KMS-11 (cell line): ENCODE results near the gene BCL2L15.

Experiments used
- H2AFZ ChIP-seq: fragments of 200-600 bp; sonication (generic); 2 replicates; pipeline ENCODE4 v1.6.1; 2016; ENCODE audit warnings: antibody characterized with exemption, mixed run types, low read depth
- H3K27ac ChIP-seq: fragments of 200-600 bp; sonication (generic); 2 replicates; pipeline ENCODE4 v1.6.1; 2016; ENCODE audit warnings: mild to moderate bottlenecking, mixed run types
- H3K27me3 ChIP-seq: fragments of 200-600 bp; sonication (generic); 2 replicates; pipeline ENCODE4 v1.6.1; 2017; ENCODE audit warnings: mild to moderate bottlenecking, low read depth, mixed run types, moderate library complexity; ENCODE audit not compliant: insufficient read depth
- H3K36me3 ChIP-seq: fragments of 200-600 bp; sonication (generic); 2 replicates; pipeline ENCODE4 v1.6.1; 2017; ENCODE audit warnings: mild to moderate bottlenecking, mixed run types; ENCODE audit not compliant: insufficient read depth
- H3K4me1 ChIP-seq: fragments of 200-600 bp; sonication (generic); 2 replicates; pipeline ENCODE4 v1.6.1; 2016; ENCODE audit warnings: mild to moderate bottlenecking, low read depth, mixed run types; ENCODE audit not compliant: poor library complexity, severe bottlenecking
- H3K4me2 ChIP-seq: fragments of 200-600 bp; sonication (generic); 2 replicates; pipeline ENCODE4 v1.7.0; 2016; ENCODE audit warnings: mild to moderate bottlenecking, mixed run types
- H3K4me3 ChIP-seq: fragments of 200-600 bp; sonication (generic); IDR thresholded peaks from 2 replicates; pipeline ENCODE4 v1.6.1; 2017; ENCODE audit warnings: low read depth, low read length, mixed read lengths; ENCODE audit not compliant: insufficient read depth
- H3K79me2 ChIP-seq: fragments of 200-600 bp; sonication (generic); 2 replicates; pipeline ENCODE4 v1.6.1; 2016; ENCODE audit warnings: low read depth, mixed run types; ENCODE audit not compliant: insufficient read depth
- H3K9ac ChIP-seq: fragments of 200-600 bp; sonication (generic); 2 replicates; pipeline ENCODE4 v1.6.1; 2016; ENCODE audit warnings: mild to moderate bottlenecking, mixed run types
- H4K20me1 ChIP-seq: fragments of 200-600 bp; sonication (generic); 2 replicates; pipeline ENCODE4 v1.6.1; 2016; ENCODE audit warnings: mild to moderate bottlenecking, mixed run types; ENCODE audit not compliant: insufficient read depth
- TF ChIP-seq, protein P1 (sequence below): fragments of 200-600 bp; sonication (generic); conservative IDR thresholded peaks from 2 replicates; pipeline ENCODE4 v1.6.1; 2017; ENCODE audit warnings: low read depth, mild to moderate bottlenecking, antibody characterized with exemption, low read length, moderate library complexity, mixed read lengths

The BCL2L15 gene

DNA sequence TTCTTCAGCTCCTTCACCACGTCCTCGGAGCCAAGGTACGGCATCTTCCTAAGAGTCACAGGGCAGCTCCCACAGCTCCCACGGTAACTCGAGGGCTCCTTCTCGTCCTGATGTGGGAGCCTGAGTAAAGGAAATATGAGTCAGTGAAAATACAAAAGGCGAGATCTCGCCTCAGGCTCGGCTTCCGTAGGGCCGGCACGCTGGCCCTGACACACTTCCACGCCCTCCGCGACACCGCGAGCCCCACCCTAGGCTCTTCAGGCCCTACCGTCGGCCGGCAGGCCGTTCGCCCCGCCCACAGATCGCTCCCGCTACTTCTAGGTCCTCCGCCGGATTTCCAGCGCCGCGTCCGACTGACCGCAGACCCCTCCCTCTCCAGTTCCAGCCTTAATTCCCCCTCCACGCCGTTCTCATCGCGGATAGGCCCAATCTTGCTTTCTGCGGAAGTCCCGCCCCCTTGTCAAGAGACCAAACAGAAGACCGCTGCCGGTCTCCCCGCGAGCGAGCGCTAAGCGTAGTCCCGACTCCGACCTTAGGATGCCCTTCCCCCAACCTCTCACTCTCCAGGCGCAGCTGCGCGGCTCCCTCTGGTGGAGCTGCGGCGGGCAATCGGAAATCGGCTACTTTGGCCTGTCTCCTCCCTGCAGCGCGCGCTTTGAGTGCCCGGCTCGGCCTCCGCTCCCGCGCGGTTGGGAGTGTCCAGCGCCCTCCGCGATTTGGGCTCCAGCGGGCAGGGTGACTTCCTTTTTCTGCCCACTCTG is 17.5 kb upstream of the BCL2L15 start, which contains the start of the genes AP4B1 and DCLRE1B:
Gene AP4B1, minus strand, starts transcription at position 126 of the 761 bp plus-strand sequence. Its CDS starts 82 bp downstream, at position 44.
Gene DCLRE1B, plus strand, starts transcription at position 653 of the 761 bp plus-strand sequence. CDS start 261 bp downstream, outside the sequence.
- Histone ChIP-seq H3K79me2 (peaks cover 22% of the 10 kb centered on the region), H3K36me3 (no peaks in the 10 kb centered on the region), H4K20me1 (no peaks in the 10 kb centered on the region), H3K27me3 (no peaks in the 10 kb centered on the region), H2AFZ (peak within 1 kb of the TSS; percentile 88), H3K9ac (peak within 1 kb of the TSS; percentile 71), H3K4me3 (peak within 1 kb of the TSS; percentile 80), H3K27ac (peak within 1 kb of the TSS; percentile 77), H3K4me2 (peak within 1 kb of the TSS; percentile 93), H3K4me1 (peaks cover 10% of the 10 kb centered on the region)
- TF ChIP-seq, protein P1, sequence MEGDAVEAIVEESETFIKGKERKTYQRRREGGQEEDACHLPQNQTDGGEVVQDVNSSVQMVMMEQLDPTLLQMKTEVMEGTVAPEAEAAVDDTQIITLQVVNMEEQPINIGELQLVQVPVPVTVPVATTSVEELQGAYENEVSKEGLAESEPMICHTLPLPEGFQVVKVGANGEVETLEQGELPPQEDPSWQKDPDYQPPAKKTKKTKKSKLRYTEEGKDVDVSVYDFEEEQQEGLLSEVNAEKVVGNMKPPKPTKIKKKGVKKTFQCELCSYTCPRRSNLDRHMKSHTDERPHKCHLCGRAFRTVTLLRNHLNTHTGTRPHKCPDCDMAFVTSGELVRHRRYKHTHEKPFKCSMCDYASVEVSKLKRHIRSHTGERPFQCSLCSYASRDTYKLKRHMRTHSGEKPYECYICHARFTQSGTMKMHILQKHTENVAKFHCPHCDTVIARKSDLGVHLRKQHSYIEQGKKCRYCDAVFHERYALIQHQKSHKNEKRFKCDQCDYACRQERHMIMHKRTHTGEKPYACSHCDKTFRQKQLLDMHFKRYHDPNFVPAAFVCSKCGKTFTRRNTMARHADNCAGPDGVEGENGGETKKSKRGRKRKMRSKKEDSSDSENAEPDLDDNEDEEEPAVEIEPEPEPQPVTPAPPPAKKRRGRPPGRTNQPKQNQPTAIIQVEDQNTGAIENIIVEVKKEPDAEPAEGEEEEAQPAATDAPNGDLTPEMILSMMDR = no peak

DNA sequence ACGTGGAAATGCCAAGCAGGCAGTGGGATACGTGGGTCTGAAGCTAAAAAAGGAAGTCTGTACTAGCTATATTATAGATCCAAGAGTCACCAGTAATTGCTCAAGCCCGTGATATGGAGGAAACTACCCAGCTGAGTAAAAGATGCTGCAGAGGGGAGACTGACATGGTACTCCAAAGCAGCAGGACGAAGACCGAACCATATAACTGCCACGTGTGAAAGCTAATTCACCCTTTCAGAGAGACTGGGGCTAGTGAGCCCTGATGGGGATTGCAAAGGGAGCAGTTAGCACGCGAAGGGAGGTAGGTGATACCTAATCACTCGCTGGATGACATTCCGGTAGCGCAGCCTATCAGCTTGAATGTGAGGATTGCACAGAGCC is 16.9 kb upstream of the BCL2L15 start:
- H3K36me3 ChIP-seq = no peaks in the 10 kb centered on the region
- H3K27ac ChIP-seq = peak overlapping the region; percentile 77
- peaks cover 10% of the 10 kb centered on the region for H3K4me1 ChIP-seq
- peak overlapping the region; percentile 86 for H3K4me2 ChIP-seq
- peak overlapping the region; percentile 88 for H2AFZ ChIP-seq
- peak overlapping the region; percentile 60; the same call in 1 of the 2 replicates for H3K9ac ChIP-seq
- no peaks in the 10 kb centered on the region for H3K27me3 ChIP-seq
- no peak overlapping the region for H3K4me3 ChIP-seq
- no peaks in the 10 kb centered on the region for H4K20me1 ChIP-seq
- TF ChIP-seq, protein P1 = no peak
- H3K79me2 ChIP-seq = peaks cover 22% of the 10 kb centered on the region

DNA sequence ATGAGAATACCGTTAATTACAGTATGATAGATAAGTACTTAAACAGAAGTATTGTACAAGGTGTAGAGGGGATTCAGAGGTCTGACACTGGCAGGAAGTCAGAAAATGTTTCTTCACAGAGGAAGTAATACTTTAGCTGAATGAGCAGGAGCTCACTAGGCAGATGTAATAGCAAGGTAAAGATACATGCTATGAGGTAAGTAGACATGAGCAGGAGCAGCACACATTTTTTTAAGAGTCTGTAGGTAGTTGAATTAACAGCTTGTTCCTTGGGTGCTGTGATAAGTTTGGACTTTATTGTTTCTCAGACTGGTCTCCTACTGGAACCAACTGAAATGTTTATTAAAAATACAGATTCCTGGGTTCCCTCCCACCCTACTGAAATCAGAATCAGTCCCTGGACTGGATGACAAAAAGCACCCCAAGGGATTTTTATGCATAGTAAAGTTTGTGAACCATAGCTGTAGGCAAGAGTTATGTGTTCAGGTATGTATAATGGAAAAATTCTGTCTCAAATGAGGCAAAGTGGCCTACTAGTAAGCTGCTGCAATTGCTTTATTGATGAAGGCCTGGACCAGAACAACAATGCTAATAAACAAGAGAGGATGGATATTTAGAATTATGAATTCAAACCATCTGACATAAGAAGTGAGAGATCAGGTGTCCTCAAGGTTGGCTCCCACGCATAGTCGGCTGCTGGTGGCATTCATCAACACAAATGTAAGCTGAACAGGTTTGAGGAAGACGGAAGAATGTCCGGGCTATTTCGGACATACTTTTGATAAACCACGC is 16.3 kb upstream of the BCL2L15 start:
- TF ChIP-seq, protein P1 = no peak
- Histone ChIP-seq H3K4me2 (peak overlapping the region; percentile 86), H3K79me2 (peaks cover 22% of the 10 kb centered on the region), H3K36me3 (no peaks in the 10 kb centered on the region), H3K4me3 (no peak overlapping the region), H4K20me1 (no peaks in the 10 kb centered on the region), H3K9ac (peak overlapping the region; percentile 60; the same call in 1 of the 2 replicates), H3K4me1 (peaks cover 10% of the 10 kb centered on the region), H3K27ac (peak overlapping the region; percentile 77), H2AFZ (peak overlapping the region; percentile 88), H3K27me3 (no peaks in the 10 kb centered on the region)

DNA sequence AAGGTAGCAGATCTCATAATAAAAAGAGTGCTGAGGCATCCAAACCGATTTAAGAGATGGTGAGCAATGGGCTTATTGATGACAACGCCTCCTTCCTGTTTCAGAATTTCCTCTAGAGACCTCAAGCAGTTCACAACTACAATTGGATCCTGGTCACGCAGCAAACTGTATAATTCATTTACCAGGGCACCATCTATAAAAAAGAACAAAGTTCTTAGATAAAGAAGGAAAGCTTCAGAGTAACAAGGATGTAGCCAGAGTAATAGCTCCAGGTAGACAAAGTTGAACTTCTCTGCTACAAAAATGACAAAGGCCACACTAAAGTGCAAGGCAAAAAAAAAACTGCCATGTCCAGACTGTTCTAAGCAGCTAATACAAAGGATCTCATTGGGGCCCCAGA is 13.8 kb upstream of the BCL2L15 start:
- Histone ChIP-seq H2AFZ (no peak overlapping the region), H4K20me1 (no peaks in the 10 kb centered on the region), H3K27me3 (no peaks in the 10 kb centered on the region), H3K36me3 (no peaks in the 10 kb centered on the region), H3K79me2 (peaks cover 22% of the 10 kb centered on the region), H3K4me2 (no peak overlapping the region), H3K4me3 (no peak overlapping the region), H3K4me1 (peaks cover 10% of the 10 kb centered on the region), H3K9ac (no peak overlapping the region), H3K27ac (no peak overlapping the region)
- TF ChIP-seq, protein P1 = no peak
